Memory B cell (primary cell): ENCODE results near the gene TPM1.

ENCODE experiments used
- ATAC-seq: fragments of 150-1000 bp; cut with Tn5 transposase; 2 replicates; pipeline ENCODE4 v1.10.0; 2021; ENCODE audit warnings: low read depth, mild to moderate bottlenecking, moderate library complexity
- DNase-seq, 2 donors: peaks; one replicate each; pipeline ENCODE4 v3.0.0; 2022; ENCODE audit warnings: low spot score in 2 of 2
- H3K27ac Mint-ChIP-seq: one replicate; pipeline ENCODE4 v1.8.0; 2022; ENCODE audit warnings: mild to moderate bottlenecking, moderate library complexity, mixed read lengths
- H3K27me3 Mint-ChIP-seq: one replicate; pipeline ENCODE4 v1.8.0; 2022; ENCODE audit warnings: mixed read lengths
- H3K36me3 Mint-ChIP-seq: one replicate; pipeline ENCODE4 v1.8.0; 2022; ENCODE audit warnings: mild to moderate bottlenecking, mixed read lengths
- H3K4me1 Mint-ChIP-seq: one replicate; pipeline ENCODE4 v1.8.0; 2022; ENCODE audit warnings: mixed read lengths
- H3K4me3 Mint-ChIP-seq: one replicate; pipeline ENCODE4 v1.8.0; 2022; ENCODE audit warnings: mild to moderate bottlenecking, moderate library complexity, mixed read lengths
- H3K9me3 Mint-ChIP-seq: one replicate; pipeline ENCODE4 v1.8.0; 2022; ENCODE audit warnings: mixed read lengths

Gene TPM1

DNA sequence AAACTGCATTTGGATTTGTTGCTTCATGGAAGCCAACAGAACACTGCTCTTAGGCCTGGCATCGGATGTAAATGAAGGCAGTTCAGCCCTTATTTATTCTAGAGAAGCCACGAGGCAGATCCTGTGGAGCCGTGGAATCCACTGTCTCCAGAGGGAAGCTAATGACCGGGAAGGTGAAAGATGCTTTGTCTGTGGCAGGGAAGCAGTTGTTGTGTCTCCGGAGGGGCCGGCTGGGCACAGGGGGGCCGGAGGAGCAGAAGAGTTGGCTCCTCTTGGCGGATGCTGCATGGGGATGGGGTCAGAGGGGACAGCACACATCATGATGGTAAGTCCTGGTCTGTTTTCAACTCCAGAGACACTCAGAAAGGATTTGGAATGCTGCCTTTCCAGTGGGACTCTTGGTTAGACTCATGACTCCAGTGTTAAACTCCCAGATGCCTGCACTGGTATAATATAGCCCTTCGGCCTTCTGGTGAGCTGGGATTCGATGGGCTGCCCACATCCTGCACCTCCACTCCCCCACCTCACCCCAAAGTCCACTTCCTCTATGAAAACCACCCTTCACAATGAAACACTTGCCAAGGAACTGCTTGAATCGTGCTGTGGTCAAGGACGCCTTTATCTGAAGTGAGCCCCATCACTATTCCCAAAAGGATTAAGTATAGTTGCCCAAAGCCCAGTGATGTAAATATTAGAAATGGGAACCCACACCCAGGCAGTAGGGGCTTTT lies 33.6 kb downstream of the TPM1 start:
- no peak overlapping the region for H3K27ac Mint-ChIP-seq
- H3K27me3 Mint-ChIP-seq = peaks cover 6% of the 10 kb centered on the region
- DNase-seq = no peak

DNA sequence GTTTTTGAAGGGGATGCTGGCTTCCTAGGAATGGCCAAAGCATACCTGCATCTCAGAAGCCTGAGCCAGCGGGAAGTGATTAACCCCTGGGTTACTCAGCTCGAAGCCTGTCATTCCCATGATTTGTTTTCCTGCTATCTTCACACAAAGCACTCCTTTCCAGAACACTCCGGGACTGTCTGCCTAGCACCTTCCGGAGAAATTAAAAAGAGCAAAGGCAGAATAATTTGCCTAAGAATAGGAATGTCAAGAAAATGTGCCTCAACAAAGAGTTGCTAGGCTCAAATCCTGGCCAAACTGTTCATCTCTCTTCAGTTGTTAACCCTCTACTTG lies 34.1 kb downstream of the TPM1 start:
- Mint-ChIP-seq H3K4me3 (no peak overlapping the region), H3K36me3 (no peaks in the 10 kb centered on the region), H3K4me1 (no peaks in the 10 kb centered on the region), H3K27ac (no peak overlapping the region), H3K9me3 (no peaks in the 10 kb centered on the region), H3K27me3 (peaks cover 8% of the 10 kb centered on the region)
- ATAC-seq = no peak
- DNase-seq = no peak

More for the DNA sequence above, 33.6 kb downstream of the TPM1 start:
- H3K9me3 Mint-ChIP-seq = no peaks in the 10 kb centered on the region
- ATAC-seq = no peak
- no peaks in the 10 kb centered on the region for H3K4me1 Mint-ChIP-seq
- peaks cover 3% of the 10 kb centered on the region for H3K36me3 Mint-ChIP-seq
- H3K4me3 Mint-ChIP-seq = no peak overlapping the region

DNA sequence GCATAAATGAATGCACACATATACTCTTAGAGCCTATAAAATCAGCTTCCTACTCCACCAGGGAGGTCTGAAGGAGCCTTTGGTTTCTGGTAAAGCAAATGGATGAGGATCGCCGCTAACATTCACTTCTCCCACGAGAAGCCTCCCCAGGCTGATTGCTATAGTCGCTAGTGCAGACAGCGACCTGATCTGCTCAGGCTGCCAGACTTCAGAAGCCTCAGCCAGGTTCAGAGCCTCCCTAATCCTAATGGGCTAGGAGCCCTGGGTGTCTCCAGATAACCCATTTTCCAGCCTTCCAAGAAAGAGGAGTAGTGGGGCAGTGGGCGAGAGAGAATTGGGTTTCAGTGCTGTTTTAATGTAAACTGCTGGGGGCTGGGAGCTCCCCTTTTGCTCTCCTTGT lies 35.4 kb downstream of the TPM1 start:
- no peak for ATAC-seq

DNA sequence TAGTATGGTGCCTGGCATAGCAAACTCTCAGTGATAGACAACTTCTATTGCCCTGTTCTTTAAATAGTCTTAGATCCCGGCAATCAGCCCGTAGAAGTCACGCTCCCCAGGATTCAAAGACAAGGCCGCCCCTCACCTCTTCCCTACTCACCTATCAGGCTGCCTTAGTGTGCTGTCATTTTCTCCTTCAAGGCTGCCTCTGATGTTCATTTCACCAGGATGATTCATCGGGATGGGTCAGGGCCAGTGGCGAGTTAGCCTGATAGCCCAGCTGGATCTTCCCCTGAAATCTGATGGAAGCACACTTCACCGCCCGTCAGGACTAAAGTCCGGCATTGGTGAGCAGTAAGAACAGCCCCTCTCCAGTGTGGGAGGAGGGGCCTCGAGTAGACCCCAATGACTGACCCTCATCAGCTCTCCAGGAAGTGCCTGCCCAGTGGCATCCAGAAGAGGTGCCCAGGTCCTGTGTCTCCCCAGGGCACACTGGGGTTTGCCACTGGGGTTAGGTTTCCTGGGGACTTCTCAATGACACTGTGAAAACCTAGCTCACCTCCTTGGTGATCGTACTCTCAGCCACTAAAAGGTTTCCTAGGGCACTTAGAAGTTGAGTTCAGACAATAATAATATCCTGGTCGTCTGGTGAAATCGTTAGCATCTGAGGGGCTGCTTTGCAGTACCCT lies 37.5 kb downstream of the TPM1 start:
- DNase-seq (no peak), ATAC-seq (no peak)
- Mint-ChIP-seq H3K27me3 (peaks cover 10% of the 10 kb centered on the region), H3K36me3 (no peaks in the 10 kb centered on the region), H3K4me3 (no peak overlapping the region), H3K9me3 (no peaks in the 10 kb centered on the region), H3K4me1 (no peaks in the 10 kb centered on the region), H3K27ac (no peak overlapping the region)

More for the DNA sequence above, 35.4 kb downstream of the TPM1 start:
- Mint-ChIP-seq H3K27me3 (peaks cover 8% of the 10 kb centered on the region), H3K4me1 (no peaks in the 10 kb centered on the region), H3K27ac (no peak overlapping the region), H3K9me3 (no peaks in the 10 kb centered on the region), H3K4me3 (no peak overlapping the region), H3K36me3 (no peaks in the 10 kb centered on the region)
- DNase-seq = no peak

DNA sequence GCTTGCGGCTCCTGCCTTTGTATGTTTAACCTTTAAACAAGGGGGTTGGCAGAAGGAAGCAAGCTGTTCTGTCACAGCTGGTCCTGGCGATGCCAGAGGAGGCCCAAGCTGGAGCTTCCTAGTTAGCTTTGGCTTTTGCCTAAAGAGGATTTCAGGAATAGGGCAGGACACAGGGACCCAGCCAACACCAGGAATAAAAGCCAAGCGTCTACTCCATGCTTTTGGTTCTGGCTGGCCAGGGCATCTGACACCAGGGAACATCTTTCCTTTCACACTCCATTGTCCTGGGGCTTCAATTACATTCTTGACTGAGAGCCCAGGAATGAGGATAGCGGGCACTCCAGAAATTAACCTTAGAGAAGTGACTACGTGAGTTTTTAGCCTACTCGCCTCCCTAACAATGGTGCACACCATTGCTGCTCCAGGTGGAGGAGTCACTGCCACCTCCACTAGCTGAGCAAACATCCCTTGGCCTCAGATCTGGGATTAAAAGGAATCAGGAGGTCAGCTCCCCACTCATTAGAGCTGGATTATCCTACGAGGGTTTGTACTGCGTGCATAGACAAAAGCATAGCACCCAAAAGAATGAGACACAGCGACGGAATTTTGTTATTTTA lies 38.2 kb downstream of the TPM1 start:
- Mint-ChIP-seq H3K4me1 (no peaks in the 10 kb centered on the region), H3K27ac (no peak overlapping the region), H3K9me3 (no peaks in the 10 kb centered on the region), H3K36me3 (no peaks in the 10 kb centered on the region), H3K4me3 (no peak overlapping the region), H3K27me3 (peaks cover 10% of the 10 kb centered on the region)
- DNase-seq (no peak), ATAC-seq (no peak)

- Mint-ChIP-seq H3K4me3 (no peak overlapping the region), H3K4me1 (no peaks in the 10 kb centered on the region), H3K36me3 (no peaks in the 10 kb centered on the region), H3K9me3 (no peaks in the 10 kb centered on the region), H3K27ac (no peak overlapping the region), H3K27me3 (peaks cover 8% of the 10 kb centered on the region)
- no peak for ATAC-seq
- DNase-seq = no peak
Measured at GRCh38 chr15:63082366-63082765, 39.8 kb downstream of the TPM1 start.

GRCh38 chr15:63083044-63083443 lies 40.5 kb downstream of the TPM1 start:
- no peak overlapping the region for H3K4me3 Mint-ChIP-seq
- no peaks in the 10 kb centered on the region for H3K4me1 Mint-ChIP-seq
- H3K36me3 Mint-ChIP-seq = no peaks in the 10 kb centered on the region
- peaks cover 6% of the 10 kb centered on the region for H3K27me3 Mint-ChIP-seq
- ATAC-seq (no peak), DNase-seq (no peak)
- no peak overlapping the region for H3K27ac Mint-ChIP-seq
- H3K9me3 Mint-ChIP-seq = no peaks in the 10 kb centered on the region

- H3K27ac Mint-ChIP-seq = no peak overlapping the region
- H3K36me3 Mint-ChIP-seq = no peaks in the 10 kb centered on the region
- ATAC-seq (no peak), DNase-seq (no peak)
- H3K9me3 Mint-ChIP-seq = no peaks in the 10 kb centered on the region
- no peaks in the 10 kb centered on the region for H3K4me1 Mint-ChIP-seq
- H3K27me3 Mint-ChIP-seq = peaks cover 6% of the 10 kb centered on the region
- no peak overlapping the region for H3K4me3 Mint-ChIP-seq
Measured at GRCh38 chr15:63083541-63083940, 41.0 kb downstream of the TPM1 start.

- H3K27ac Mint-ChIP-seq = no peak overlapping the region
- ATAC-seq (no peak), DNase-seq (no peak)
- H3K27me3 Mint-ChIP-seq = peaks cover 6% of the 10 kb centered on the region
- H3K4me1 Mint-ChIP-seq = peaks cover 5% of the 10 kb centered on the region
- no peak overlapping the region for H3K4me3 Mint-ChIP-seq
- H3K9me3 Mint-ChIP-seq = no peaks in the 10 kb centered on the region
- no peaks in the 10 kb centered on the region for H3K36me3 Mint-ChIP-seq
Measured at GRCh38 chr15:63084806-63085205, 42.3 kb downstream of the TPM1 start.

- Mint-ChIP-seq H3K9me3 (no peaks in the 10 kb centered on the region), H3K4me3 (no peak overlapping the region), H3K27ac (no peak overlapping the region), H3K4me1 (peaks cover 5% of the 10 kb centered on the region), H3K27me3 (peaks cover 6% of the 10 kb centered on the region), H3K36me3 (no peaks in the 10 kb centered on the region)
- ATAC-seq (no peak), DNase-seq (no peak)
Measured at GRCh38 chr15:63085289-63085688, 42.7 kb downstream of the TPM1 start.

DNA sequence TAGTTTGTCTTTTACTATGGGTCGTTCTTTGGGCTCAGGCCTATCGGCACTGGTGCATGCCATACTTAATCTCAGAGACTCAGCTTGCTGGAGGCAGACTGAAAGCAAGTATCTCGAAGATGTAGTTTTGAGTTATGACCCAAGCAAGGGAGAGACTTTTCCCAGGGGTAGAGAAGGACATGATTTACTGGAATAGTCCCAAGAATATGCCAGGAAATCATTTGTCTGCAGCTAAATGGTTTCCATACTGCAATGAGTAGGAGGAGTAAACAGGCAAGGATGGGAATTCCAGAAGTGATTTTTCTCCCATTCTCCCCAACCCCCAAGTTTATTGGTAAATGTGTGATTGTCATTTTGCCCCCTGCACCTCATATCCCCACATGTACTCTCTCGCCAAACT lies 43.7 kb downstream of the TPM1 start:
- H3K27ac Mint-ChIP-seq = no peak overlapping the region
- H3K4me1 Mint-ChIP-seq = peaks cover 5% of the 10 kb centered on the region
- ATAC-seq = no peak
- H3K27me3 Mint-ChIP-seq = peaks cover 6% of the 10 kb centered on the region
- H3K36me3 Mint-ChIP-seq = no peaks in the 10 kb centered on the region
- no peaks in the 10 kb centered on the region for H3K9me3 Mint-ChIP-seq
- no peak overlapping the region for H3K4me3 Mint-ChIP-seq
- no peak for DNase-seq

DNA sequence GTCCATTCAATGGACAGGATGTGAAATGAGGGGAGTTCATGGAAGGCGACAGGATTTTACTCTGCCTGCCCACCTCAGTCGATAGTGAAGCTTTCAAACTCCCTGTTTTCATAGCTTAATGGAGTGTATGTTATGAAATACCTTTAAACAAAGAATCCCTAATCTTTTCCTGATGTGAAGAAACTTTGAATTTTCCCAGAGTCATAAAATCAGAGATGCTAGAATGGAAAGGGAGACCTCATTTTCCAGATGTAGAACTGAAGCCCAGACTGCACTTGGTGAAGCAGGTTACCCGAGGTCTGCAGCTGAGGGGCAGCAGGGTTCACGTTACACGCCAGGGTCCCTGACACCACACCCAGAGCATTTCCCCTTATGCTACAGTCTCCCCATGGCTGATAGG lies 44.4 kb downstream of the TPM1 start:
- Mint-ChIP-seq H3K36me3 (no peaks in the 10 kb centered on the region), H3K27me3 (peaks cover 3% of the 10 kb centered on the region), H3K27ac (no peak overlapping the region), H3K4me1 (peaks cover 5% of the 10 kb centered on the region), H3K4me3 (no peak overlapping the region), H3K9me3 (no peaks in the 10 kb centered on the region)
- DNase-seq = no peak
- no peak for ATAC-seq

DNA sequence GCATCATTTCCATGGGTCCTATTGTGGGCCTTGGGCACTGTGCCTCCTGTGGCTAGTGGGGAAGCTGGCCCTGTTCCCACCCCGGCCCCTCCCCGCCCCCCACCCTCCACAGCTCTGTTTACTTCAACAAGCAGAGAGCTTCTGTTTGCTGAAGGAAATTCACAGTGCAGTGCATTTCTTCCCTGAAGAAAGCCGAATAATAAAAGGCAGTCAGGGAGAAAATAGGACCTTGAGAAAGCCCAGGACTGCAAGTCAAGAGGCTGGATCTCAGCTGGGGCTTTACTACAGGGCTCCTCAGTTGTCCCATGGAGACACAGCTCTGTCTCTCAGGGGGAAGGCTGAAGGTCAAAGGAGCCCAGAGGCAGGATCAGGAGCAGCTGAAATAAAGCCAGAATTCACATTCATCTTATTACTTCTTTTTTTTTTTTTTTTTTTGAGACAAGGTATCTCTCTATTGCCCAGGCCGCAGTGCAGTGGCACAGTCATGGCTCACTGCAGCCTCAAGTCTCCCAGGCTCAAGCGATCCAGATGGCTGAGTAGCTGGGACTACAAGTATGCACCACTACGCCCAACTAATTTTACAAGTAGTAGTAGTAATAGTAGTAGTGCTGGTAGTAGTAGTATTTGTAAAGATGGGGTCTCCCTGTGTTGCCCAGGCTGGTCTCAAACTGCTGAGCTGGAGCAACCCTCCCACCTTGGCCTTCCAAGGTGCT lies 46.1 kb downstream of the TPM1 start:
- Mint-ChIP-seq H3K27me3 (peaks cover 2% of the 10 kb centered on the region), H3K4me3 (no peak overlapping the region), H3K36me3 (no peaks in the 10 kb centered on the region), H3K4me1 (peaks cover 10% of the 10 kb centered on the region), H3K9me3 (no peaks in the 10 kb centered on the region), H3K27ac (no peak overlapping the region)
- ATAC-seq (no peak), DNase-seq (no peak)
